ENCODE data around the gene SMARCE1.

DNA sequence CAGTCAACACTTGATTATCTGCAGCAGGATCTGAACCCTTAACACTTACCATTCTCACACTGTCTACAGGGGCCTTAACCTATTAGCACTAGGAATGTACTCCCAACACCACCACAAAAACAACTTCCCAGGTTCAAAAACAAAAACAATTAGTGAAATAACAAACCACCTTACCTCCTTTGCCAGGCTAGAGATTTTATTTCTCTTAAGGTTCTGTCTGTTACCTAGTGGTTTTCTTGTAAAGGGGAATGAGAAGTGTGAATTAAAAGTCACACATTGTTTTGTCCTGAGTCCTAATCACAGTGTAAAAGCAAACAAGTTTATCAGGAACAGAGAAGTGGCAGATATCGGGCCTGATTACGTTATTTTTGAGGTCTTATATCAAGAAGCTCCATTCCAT lies 9.7 kb downstream of the SMARCE1 start:
- TF ChIP-seq, protein P1, sequence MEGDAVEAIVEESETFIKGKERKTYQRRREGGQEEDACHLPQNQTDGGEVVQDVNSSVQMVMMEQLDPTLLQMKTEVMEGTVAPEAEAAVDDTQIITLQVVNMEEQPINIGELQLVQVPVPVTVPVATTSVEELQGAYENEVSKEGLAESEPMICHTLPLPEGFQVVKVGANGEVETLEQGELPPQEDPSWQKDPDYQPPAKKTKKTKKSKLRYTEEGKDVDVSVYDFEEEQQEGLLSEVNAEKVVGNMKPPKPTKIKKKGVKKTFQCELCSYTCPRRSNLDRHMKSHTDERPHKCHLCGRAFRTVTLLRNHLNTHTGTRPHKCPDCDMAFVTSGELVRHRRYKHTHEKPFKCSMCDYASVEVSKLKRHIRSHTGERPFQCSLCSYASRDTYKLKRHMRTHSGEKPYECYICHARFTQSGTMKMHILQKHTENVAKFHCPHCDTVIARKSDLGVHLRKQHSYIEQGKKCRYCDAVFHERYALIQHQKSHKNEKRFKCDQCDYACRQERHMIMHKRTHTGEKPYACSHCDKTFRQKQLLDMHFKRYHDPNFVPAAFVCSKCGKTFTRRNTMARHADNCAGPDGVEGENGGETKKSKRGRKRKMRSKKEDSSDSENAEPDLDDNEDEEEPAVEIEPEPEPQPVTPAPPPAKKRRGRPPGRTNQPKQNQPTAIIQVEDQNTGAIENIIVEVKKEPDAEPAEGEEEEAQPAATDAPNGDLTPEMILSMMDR (IDR thresholded peaks at IDR 0.05; ENCODE audit: low read length): no peak
- no peak for TF ChIP-seq EZH2 (IDR thresholded peaks at IDR 0.05; ENCODE audit: borderline replicate concordance, low read length)

Measured in OCI-LY1 (cell line).